Testis (tissue), 3 donors: ENCODE data around the gene CES1. TPM values are rescaled to one million over a fixed set of nuclear protein-coding genes. Genes with fewer than 3 reads are reported as not detected.
"Not testable (repeated sequence)": the region's sequence is repeated elsewhere in the genome, so short reads cannot be mapped to it uniquely, and the experiment has no call there.

ENCODE experiments used
- DNase-seq: peaks from one replicate; pipeline ENCODE4 v3.0.0-alpha.2; 2019
- H3K27ac ChIP-seq, 2 donors: fragments of 200-600 bp; sonication (generic); one replicate each; pipeline ENCODE4 v1.5.1; 2019
- H3K27me3 ChIP-seq: fragments of 200-600 bp; sonication (generic); one replicate; pipeline ENCODE4 v1.5.1; 2019
- H3K36me3 ChIP-seq: fragments of 200-600 bp; sonication (generic); one replicate; pipeline ENCODE4 v1.5.1; 2017; ENCODE audit warnings: low read depth; ENCODE audit errors: missing control alignments
- H3K4me1 ChIP-seq: fragments of 200-600 bp; sonication (generic); one replicate; pipeline ENCODE4 v1.5.1; 2019
- H3K4me3 ChIP-seq, 2 donors: fragments of 200-600 bp; sonication (generic); one replicate each; pipeline ENCODE4 v1.5.1; 2017 to 2019
- H3K9me3 ChIP-seq: fragments of 200-600 bp; sonication (generic); one replicate; pipeline ENCODE4 v1.5.1; 2017
- POLR2A ChIP-seq: fragments of 450-650 bp; IDR thresholded peaks from one replicate; pipeline ENCODE4 v1.6.1; 2017; ENCODE audit warnings: antibody characterized with exemption, mild to moderate bottlenecking, moderate library complexity
- WGBS, 2 donors: methylation state at CpG; one replicate each; pipeline ENCODE4 v1.1.5; 2018; 5-methylcytosine and 5-hydroxymethylcytosine counted together
- intact Hi-C: fragments of 100-400 bp; cut with DNase I; formaldehyde crosslinking; loops from one replicate; pipeline ENCODE4 v1.15.1; 2023; ENCODE audit warnings: low total_unique reads
- polyA plus RNA-seq: library from polyadenylated mRNA; stranded (reverse); fragments of 350-450 nt; fragmentation: Illumina TruSeq; extraction: RNeasy Lipid Tissue Mini Kit (QIAGEN cat#74804); gene quantifications from one replicate; pipeline ENCODE4 v1.2.3, GENCODE V29; 2014; ENCODE audit warnings: low read depth, low replicate concordance; ENCODE audit not compliant: insufficient read depth
- total RNA-seq, 2 donors: library from RNA; depleted of rRNA; stranded (reverse); fragments of >200 nt; gene quantifications; one replicate each; pipeline ENCODE4 v1.2.3, GENCODE V29; 2016
- TF ChIP-seq, protein P1 (sequence below), 3 experiments: fragments of 450-650 bp in 2 of 3; fragments of 200-600 bp in 1 of 3; sonication (generic) in 1 of 3; IDR thresholded peaks; one replicate each; pipeline ENCODE4 v1.5.1; 2016 to 2019; ENCODE audit warnings: antibody characterized with exemption in 3 of 3, mild to moderate bottlenecking in 2 of 3, moderate library complexity in 1 of 3

The CES1 gene
- total and polyA plus RNA-seq, 3 donors from 2014 or later: 2.1 to 18.3 (median 5.8) TPM

GRCh38 chr16:55775857-55776256 is 57.0 kb downstream of the CES1 start:
- TF ChIP-seq POLR2A: no peak
- TF ChIP-seq, protein P1, sequence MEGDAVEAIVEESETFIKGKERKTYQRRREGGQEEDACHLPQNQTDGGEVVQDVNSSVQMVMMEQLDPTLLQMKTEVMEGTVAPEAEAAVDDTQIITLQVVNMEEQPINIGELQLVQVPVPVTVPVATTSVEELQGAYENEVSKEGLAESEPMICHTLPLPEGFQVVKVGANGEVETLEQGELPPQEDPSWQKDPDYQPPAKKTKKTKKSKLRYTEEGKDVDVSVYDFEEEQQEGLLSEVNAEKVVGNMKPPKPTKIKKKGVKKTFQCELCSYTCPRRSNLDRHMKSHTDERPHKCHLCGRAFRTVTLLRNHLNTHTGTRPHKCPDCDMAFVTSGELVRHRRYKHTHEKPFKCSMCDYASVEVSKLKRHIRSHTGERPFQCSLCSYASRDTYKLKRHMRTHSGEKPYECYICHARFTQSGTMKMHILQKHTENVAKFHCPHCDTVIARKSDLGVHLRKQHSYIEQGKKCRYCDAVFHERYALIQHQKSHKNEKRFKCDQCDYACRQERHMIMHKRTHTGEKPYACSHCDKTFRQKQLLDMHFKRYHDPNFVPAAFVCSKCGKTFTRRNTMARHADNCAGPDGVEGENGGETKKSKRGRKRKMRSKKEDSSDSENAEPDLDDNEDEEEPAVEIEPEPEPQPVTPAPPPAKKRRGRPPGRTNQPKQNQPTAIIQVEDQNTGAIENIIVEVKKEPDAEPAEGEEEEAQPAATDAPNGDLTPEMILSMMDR (IDR thresholded peaks at IDR 0.05): no peak
- Histone ChIP-seq H3K4me1 (no peaks in the 10 kb centered on the region), H3K27me3 (no peaks in the 10 kb centered on the region), H3K27ac (no peak overlapping the region), H3K9me3 (no peaks in the 10 kb centered on the region), H3K36me3 (no peaks in the 10 kb centered on the region), H3K4me3 (no peak overlapping the region)
- intact Hi-C loops: no loop called here
- 84% methylated on average over 4 of the region's 4 CpGs for WGBS, 2 donors
- no peak for DNase-seq

- intact Hi-C loops: no loop called here
- no peak for TF ChIP-seq POLR2A
- TF ChIP-seq, protein P1 (IDR thresholded peaks at IDR 0.05): no peak
- Histone ChIP-seq H3K4me3 (no peak overlapping the region), H3K36me3 (no peaks in the 10 kb centered on the region), H3K4me1 (no peaks in the 10 kb centered on the region), H3K9me3 (no peaks in the 10 kb centered on the region), H3K27me3 (no peaks in the 10 kb centered on the region), H3K27ac (no peak overlapping the region)
- WGBS, 2 donors: 65 to 78% methylated on average over 14 of the region's 14 CpGs
- no peak for DNase-seq
Observed at GRCh38 chr16:55773859-55774549, 58.9 kb downstream of the CES1 start.

- no peaks in the 10 kb centered on the region for H3K4me1 ChIP-seq
- no peak for DNase-seq
- no peaks in the 10 kb centered on the region for H3K9me3 ChIP-seq
- no peak overlapping the region for H3K4me3 ChIP-seq
- H3K27me3 ChIP-seq: no peaks in the 10 kb centered on the region
- H3K36me3 ChIP-seq: no peaks in the 10 kb centered on the region
- no peak overlapping the region for H3K27ac ChIP-seq
- TF ChIP-seq POLR2A: no peak
- WGBS, 2 donors: 41 to 56% methylated on average over 3 of the region's 3 CpGs
- intact Hi-C loops: no loop called here
Observed at GRCh38 chr16:55765161-55765560, 67.7 kb downstream of the CES1 start.

DNA sequence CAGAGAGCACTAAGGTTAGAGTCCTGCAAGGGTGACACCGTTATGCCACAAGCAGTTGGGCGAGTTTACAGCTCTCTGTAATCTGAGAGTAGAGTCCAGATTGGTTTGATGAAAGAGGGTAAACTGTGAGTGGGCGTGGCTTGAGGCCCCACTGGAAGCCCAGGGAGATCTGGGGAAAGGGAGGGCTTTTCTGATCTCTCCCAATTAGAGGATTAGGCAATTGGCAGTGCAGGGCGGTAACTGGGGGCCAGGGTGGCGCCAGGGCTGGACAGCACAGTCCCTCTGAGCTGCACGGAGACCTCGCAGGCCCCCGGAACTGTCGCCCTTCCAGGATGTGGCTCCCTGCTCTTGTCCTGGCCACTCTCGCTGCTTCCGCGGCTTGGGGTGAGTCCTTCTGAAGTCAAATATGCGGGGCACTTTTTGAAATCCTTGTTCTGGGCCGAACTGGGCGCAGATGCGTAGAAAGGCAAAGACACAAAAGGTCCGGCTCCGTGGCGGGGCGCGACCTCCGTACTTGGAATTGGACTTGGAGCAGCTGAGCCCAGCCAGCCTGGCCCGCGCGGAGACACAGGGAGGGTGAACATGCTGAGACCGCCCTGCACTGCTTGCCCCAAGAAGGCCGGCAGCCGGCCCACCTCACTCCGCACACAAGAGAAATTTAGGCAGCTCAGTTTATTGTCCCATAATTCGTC is 72.4 kb downstream of the CES1 start:
- Histone ChIP-seq H3K27me3 (no peaks in the 10 kb centered on the region), H3K27ac (no peak overlapping the region), H3K4me1 (no peaks in the 10 kb centered on the region), H3K36me3 (no peaks in the 10 kb centered on the region), H3K4me3 (peak overlapping the region in 1 of 2 donors; percentile 20), H3K9me3 (no peaks in the 10 kb centered on the region)
- WGBS, 2 donors: 13 to 37% methylated on average over 10 to 30 of the region's 30 CpGs
- intact Hi-C loops: no loop called here
- peak; percentile 16 for DNase-seq
- no peak for TF ChIP-seq POLR2A
- TF ChIP-seq, protein P1 (IDR thresholded peaks at IDR 0.05): no peak

DNA sequence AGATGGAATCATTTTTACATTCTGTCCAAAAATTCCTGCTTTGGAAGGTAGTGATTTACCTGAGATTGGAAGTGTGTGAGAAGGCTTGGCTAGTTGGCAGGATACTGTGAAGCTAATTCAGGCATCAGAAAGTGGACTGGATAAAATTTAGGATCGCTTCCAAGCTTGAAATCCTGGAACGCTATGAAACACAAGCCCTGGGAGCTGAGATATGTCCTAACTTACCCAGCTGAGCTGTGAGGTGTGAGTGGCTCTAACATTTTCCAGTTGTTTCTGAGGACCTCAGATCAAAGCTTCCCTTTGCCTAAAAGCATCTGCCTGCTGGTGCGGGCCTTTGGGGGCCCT is 73.0 kb downstream of the CES1 start:
- DNase-seq, H3K27me3 ChIP-seq, H3K4me1 ChIP-seq, H3K27ac ChIP-seq, intact Hi-C loops, H3K4me3 ChIP-seq, H3K9me3 ChIP-seq, H3K36me3 ChIP-seq: not testable (repeated sequence)
- WGBS, 2 donors: 31 to 32% methylated on average over 3 of the region's 3 CpGs

DNA sequence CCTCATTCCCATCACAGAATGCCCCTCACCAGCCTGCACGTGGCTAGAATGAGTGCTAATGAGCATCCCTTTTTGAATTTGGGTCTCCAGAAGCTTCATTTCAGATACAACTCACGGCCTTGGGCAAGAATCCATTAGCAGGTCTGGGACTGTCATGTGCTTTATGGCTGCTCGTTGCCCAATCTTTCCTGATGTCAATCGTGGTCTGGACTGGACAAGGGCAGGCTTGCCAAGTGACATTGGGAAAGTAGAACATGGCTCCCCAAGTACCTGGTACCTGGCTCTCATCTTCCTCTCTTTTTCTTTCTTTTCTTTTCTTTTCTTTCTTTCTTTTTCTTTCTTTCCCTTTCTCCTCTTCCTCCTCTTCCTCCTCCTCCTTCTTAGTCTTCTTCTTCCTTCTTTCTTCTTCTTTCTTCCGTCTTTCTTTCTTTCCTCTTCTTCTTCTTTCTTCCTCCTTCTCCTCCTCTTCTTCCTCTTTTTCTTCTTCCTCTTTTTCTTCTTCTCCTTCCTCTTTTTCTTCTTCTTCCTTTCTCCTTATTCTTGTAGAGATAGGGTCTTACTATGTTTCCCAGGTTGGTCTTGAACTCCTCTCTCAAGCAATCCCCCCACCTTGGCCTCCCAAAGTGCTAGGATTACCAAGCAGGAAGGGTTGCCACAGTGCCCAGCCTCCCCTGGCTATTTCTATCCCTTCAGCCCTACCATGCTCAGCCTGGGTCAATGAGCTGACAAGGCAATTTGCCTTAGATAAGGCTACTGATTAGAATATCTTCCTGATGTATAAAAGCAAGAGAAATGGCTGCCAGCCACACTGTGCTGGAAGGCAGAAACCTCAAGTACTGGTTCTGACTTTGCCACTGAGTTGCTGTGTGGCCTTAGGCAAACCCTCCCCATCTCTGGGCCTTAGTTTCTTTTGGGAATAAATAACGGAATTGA is 75.0 kb downstream of the CES1 start:
- intact Hi-C loops: not testable (repeated sequence)

More for the DNA sequence above, 75.0 kb downstream of the CES1 start:
- not testable (repeated sequence) for H3K9me3 ChIP-seq, DNase-seq, H3K36me3 ChIP-seq, H3K27ac ChIP-seq, H3K4me3 ChIP-seq, H3K27me3 ChIP-seq, H3K4me1 ChIP-seq
- 51 to 62% methylated on average over 6 of the region's 6 CpGs for WGBS, 2 donors
